HUES48 (cell line): ENCODE results near the gene SLC38A2.
A peak's percentile ranks its signal among the peaks of the same experiment; 100 is the strongest.

ENCODE experiments used
- H3K27ac ChIP-seq: one replicate; pipeline ENCODE4 v1.7.0; 2013; ENCODE audit warnings: low read depth, low read length, inconsistent platforms
- H3K27me3 ChIP-seq: 2 replicates; pipeline ENCODE4 v1.6.1; 2013; ENCODE audit warnings: mild to moderate bottlenecking, low read length; ENCODE audit not compliant: control insufficient read depth, insufficient read depth
- H3K36me3 ChIP-seq: 2 replicates; pipeline ENCODE4 v1.6.1; 2013; ENCODE audit warnings: low read length; ENCODE audit not compliant: control insufficient read depth, insufficient read depth
- H3K4me1 ChIP-seq: 2 replicates; pipeline ENCODE4 v1.6.1; 2013; ENCODE audit warnings: mild to moderate bottlenecking, low read length; ENCODE audit not compliant: control insufficient read depth, insufficient read depth
- H3K4me3 ChIP-seq: 2 replicates; pipeline ENCODE4 v1.5.1; 2013; ENCODE audit warnings: mild to moderate bottlenecking, low read depth, low read length
- H3K9ac ChIP-seq: 2 replicates; pipeline ENCODE4 v1.6.1; 2013; ENCODE audit warnings: mild to moderate bottlenecking, low read depth, low read length, moderate library complexity
- H3K9me3 ChIP-seq: 2 replicates; pipeline ENCODE4 v1.6.1; 2013; ENCODE audit warnings: low read length; ENCODE audit not compliant: control insufficient read depth, insufficient read depth

Gene SLC38A2

DNA sequence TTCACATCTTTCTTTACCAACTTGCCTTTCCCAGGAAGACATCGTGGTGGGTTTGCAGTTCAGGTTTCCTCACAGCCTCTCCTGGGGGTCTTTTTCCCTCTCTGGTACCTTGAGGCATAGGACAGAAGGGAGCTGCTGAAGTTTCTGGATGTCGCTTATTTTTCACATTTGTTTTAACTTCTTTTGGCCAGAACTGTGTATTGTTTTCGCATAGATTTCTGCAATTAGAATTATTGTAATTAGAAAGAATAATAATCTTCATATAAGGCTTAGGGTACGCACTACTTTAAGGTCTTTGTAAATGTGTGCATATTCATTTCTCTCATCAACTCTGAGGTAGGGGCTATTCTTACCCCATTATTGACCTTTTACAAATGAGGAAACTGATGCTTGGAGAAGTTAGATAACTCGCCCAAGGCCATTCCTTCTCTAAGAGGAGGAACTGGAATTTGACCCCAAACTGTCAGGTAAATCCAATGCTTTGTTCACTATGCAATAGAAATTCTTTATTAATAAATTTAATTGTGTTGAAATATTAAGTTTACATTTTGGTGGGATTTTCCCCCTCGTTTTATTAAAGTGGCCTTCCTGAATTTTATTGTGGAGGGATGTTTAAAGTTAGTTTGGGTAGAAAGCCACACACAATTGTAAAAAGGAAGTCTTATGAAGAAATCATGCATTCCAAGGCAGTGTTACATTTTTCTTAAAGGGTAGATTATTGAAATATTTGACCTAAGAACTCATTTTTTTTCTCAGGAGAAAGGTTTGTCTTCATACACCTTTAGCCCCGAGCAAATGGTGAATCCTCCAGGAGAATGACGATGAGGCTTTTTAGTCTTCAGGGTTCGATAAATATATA, 12.1 kb upstream of the SLC38A2 start:
- Histone ChIP-seq H3K4me1 (peaks cover 48% of the 10 kb centered on the region), H3K4me3 (peak overlapping the region; percentile 92)

DNA sequence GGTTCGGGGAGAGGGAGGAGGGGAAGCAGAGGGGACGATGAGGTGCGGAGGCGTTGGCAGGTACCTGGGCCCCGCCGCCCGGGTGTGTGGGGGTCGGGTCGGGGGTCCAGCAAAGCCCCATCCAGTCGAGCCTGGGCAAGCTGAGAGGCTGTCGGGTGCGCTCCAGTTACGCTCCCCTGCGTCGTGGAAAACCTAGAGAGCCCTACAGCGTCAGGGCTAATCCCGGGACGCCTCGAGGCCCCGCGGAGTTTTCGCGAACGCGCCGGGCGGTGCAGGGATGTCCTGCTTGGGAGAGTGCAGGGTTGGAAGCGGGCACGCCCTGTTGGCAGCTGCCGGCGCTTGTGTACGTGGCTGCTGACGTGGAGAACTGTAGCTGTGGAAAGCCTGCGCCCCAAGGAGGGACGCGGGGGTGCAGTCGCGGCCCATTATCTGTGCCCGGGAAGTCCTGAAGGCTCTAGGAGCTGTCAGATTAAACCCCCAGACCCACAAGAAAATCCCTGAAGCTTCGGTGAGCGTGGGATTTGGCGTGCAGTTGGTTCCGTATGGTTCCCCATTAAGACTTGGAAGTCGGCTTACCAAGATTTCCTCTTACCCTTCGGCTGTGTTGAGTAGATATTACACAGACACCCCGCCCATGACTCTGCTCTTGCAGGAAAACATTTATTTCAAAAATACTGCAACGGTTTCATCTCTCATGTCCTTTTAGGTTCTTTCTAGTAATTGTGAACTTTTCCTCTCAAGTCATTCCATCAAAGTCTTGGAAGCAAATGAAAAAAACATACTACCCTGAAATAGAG, 11.3 kb upstream of the SLC38A2 start:
- Histone ChIP-seq H3K4me1 (peaks cover 48% of the 10 kb centered on the region), H3K9ac (peak overlapping the region; percentile 86), H3K27me3 (no peaks in the 10 kb centered on the region), H3K4me3 (peak overlapping the region; percentile 92), H3K27ac (peak overlapping the region; percentile 99), H3K36me3 (peaks cover 5% of the 10 kb centered on the region; the same call in 1 of the 2 replicates), H3K9me3 (no peaks in the 10 kb centered on the region)

More for the DNA sequence above, 12.1 kb upstream of the SLC38A2 start:
- H3K9ac ChIP-seq: peak overlapping the region; percentile 86; the same call in 1 of the 2 replicates
- H3K27me3 ChIP-seq: no peaks in the 10 kb centered on the region
- H3K9me3 ChIP-seq: no peaks in the 10 kb centered on the region
- H3K36me3 ChIP-seq: peaks cover 12% of the 10 kb centered on the region
- H3K27ac ChIP-seq: peak overlapping the region; percentile 99

DNA sequence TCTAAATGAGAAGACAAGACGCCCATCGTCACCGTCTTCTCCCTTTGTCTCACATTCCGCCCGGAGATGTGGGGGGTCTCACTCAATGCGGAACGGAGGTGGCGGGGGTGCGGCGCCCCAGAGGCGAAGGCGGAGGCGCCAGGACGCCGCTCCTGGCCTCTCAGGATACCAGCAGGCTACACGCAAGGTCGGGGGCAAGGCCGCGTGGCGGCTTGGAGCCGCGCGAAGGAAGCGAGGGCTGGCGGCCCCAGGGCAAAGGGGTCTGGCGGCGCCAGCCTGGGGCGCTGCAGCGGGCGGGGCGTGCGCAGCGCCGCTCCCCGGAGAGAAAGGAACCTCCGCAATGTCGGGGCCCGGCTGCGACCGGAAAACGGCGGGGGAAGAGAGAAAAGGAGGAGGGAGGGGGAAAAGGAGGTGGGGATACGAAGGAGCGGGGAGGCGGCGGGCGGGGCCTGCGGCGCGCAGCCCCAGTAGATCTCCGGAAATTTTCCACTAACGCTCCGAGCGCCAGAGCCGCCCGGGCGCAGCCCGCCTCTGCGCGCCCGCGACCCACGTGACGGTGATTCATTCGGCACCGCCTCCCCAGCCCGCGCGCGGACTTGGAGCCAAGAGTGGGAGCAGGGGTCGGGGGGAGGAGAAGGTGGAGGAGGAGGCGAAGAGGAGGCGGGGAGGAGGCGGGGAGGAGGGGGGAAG, 10.5 kb upstream of the SLC38A2 start:
- H3K4me1 ChIP-seq: peaks cover 47% of the 10 kb centered on the region
- H3K4me3 ChIP-seq: peak overlapping the region; percentile 92

DNA sequence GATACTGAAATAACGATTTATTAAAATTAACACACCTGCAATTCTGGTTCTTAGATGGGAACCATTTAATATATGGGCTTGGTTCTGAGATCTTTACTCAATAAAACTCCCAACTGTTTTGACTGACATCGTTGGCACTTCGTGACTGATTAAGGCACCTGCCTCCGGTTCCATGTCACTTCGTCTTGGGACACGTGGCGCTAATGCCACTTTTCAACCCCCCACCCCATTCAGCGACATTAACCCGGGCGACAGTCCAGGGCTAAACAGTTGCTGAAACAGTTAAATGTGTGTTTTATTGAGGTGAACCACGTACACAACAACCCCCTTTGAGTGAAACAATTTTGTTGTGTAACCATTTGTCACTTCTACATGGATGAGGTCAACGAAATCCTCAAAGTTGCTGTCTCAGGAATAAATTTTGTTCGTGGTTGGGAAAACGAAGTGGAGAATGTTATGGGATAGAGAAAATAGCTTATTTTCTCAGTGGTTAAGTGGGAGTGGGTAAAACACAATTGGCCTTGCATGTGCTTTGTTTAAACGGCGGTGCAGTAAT, 9.9 kb upstream of the SLC38A2 start:
- H3K9ac ChIP-seq: peak overlapping the region; percentile 94
- H3K9me3 ChIP-seq: no peaks in the 10 kb centered on the region
- no peaks in the 10 kb centered on the region for H3K36me3 ChIP-seq
- peak overlapping the region; percentile 92 for H3K4me3 ChIP-seq
- H3K27ac ChIP-seq: peak overlapping the region; percentile 99
- peaks cover 45% of the 10 kb centered on the region for H3K4me1 ChIP-seq
- H3K27me3 ChIP-seq: no peaks in the 10 kb centered on the region

More for the DNA sequence above, 10.5 kb upstream of the SLC38A2 start:
- H3K27ac ChIP-seq: peak overlapping the region; percentile 99
- peak overlapping the region; percentile 94 for H3K9ac ChIP-seq
- no peaks in the 10 kb centered on the region for H3K36me3 ChIP-seq
- H3K9me3 ChIP-seq: no peaks in the 10 kb centered on the region
- no peaks in the 10 kb centered on the region for H3K27me3 ChIP-seq

DNA sequence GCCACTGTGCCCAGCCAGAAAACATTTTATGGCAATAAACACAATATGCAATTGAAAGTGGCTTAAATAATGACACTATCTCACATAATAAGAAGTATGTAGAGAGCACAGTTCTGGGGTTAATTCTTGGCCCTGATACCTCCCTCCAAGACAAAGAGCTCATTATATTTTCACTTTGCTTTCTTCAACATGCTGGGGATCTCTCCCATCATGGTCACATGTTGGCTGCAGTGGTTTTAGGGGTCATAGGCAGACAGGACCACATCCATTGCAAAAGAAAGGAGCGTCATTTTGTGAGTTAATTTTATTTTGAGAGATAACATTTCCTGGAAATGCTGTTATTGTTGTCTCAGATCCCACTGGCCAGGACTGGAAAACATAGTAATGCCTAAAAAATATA, 8.3 kb upstream of the SLC38A2 start:
- H3K27me3 ChIP-seq: no peaks in the 10 kb centered on the region
- H3K4me1 ChIP-seq: peaks cover 30% of the 10 kb centered on the region
- H3K4me3 ChIP-seq: no peak overlapping the region
- H3K36me3 ChIP-seq: no peaks in the 10 kb centered on the region
- H3K9me3 ChIP-seq: no peaks in the 10 kb centered on the region
- H3K27ac ChIP-seq: no peak overlapping the region
- H3K9ac ChIP-seq: no peak overlapping the region

DNA sequence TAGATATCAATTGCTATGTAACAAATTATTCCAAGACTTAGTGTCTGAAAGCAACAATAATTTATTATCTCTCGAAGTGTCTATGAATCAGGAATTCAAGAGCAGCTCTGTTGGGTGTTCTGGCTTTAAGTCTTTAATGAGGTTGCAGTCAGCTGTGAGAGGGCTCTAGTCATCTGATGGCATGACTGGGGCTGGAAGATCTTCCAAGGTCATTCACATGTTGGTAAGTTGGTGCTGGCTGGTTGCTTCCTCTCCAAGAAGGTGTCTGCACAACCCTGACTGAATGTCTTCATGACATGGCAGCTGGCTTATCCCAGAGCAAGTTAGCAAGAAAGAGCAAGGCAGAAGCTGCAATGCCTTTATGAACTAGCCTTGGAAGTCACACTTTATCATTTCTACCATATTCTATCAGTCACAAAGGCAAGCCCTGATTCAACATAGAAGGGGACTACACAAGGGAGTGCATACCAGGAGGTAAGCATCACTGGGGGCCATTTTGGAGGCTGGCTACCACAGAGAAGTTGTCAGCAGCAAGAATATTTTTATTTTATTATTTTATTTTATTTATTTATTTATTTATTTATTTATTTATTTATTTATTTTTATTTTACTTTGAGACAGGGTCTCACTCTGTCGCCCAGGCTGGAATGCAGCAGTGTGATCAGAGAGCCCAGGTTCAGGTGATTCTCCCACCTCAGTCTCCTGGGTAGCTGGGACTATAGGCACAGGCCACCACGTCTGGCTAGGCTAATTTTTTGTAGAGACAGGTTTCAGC, 7.6 kb upstream of the SLC38A2 start:
- no peaks in the 10 kb centered on the region for H3K36me3 ChIP-seq
- no peak overlapping the region for H3K27ac ChIP-seq
- H3K9me3 ChIP-seq: no peaks in the 10 kb centered on the region
- H3K4me1 ChIP-seq: peaks cover 23% of the 10 kb centered on the region
- no peak overlapping the region for H3K9ac ChIP-seq
- H3K27me3 ChIP-seq: no peaks in the 10 kb centered on the region
- H3K4me3 ChIP-seq: no peak overlapping the region

DNA sequence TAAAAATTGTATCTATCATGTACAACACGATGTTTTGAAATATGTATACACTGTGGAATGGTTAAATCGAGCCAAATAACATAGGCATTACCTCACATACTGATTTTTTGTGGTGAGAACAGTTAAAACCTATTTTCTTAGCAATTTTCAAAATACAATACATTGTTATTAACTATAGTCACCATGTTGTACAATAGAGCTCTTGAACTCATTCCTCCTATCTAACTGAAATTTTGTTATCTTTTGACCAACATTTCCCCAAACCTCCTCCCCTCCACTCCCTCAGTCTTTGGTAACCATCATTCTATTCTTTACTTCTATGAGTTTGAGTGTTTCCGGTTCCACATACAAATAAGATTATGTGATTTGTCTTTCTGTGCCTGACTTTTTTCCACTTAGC, 6.8 kb upstream of the SLC38A2 start:
- Histone ChIP-seq H3K4me1 (peaks cover 15% of the 10 kb centered on the region), H3K36me3 (no peaks in the 10 kb centered on the region), H3K27me3 (peaks cover 1% of the 10 kb centered on the region; the same call in 1 of the 2 replicates), H3K9ac (no peak overlapping the region), H3K9me3 (no peaks in the 10 kb centered on the region), H3K27ac (no peak overlapping the region), H3K4me3 (no peak overlapping the region)

DNA sequence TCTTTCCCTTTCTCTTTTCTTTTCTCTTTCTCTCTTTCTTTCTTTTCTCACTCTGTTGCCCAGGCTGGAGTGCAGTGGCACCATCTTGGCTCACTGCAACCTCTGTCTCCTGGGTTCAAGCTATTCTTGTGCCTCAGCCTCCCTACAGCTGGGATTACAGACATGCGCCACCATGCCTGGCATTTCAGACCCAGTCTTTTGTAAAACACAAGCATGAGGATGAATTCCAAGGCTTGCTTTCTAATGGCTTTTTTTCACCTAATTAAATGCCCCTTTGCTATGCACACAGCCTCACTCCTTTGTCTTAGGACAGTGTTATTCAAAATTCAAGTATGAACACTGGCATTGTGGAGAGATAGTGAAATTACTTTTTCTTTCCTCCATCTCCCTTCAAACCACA, 6.0 kb upstream of the SLC38A2 start:
- Histone ChIP-seq H3K9me3 (no peaks in the 10 kb centered on the region), H3K4me1 (peaks cover 22% of the 10 kb centered on the region), H3K4me3 (no peak overlapping the region), H3K36me3 (no peaks in the 10 kb centered on the region), H3K27me3 (peaks cover 9% of the 10 kb centered on the region; the same call in 1 of the 2 replicates), H3K27ac (no peak overlapping the region), H3K9ac (no peak overlapping the region)

DNA sequence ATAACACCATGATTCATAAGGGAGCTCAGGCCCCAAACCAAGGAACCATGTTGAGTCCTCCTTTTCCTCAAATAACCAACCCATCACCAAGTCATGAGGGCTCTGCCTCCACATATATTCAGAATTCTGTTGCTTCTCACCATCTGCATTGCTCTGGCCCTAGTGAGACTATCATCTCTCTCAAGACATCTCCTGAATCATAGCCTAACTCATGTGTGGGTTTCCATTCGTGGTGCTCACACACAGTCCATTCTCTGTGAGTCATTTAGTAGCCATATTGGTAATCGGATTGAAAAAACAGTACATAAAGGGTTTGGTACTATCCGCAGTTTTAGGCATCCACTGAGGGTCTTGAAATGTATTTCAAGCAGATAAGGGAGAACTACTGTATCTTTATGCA, 5.1 kb upstream of the SLC38A2 start:
- Histone ChIP-seq H3K4me1 (peaks cover 24% of the 10 kb centered on the region), H3K9ac (no peak overlapping the region), H3K27ac (no peak overlapping the region), H3K9me3 (no peaks in the 10 kb centered on the region), H3K4me3 (no peak overlapping the region), H3K27me3 (peaks cover 10% of the 10 kb centered on the region; the same call in 1 of the 2 replicates), H3K36me3 (no peaks in the 10 kb centered on the region)

DNA sequence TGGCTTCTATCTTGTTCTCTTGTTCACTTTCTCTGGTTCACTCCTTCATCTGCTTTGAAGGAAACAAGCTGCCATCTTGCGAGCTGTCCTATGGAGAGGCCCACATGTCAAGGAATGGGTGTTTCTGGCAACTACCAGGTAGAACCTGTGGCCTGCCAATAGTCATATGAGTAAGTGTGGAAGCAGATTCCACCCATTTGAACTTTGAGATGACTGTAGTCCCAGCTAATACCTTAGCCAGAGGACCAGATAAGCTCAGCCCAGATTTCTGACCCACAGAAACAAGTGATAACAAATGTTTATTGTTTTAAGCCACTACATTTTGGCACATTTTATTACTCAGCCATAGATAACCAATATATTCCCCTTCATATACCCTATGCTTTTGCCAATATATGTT, 4.0 kb upstream of the SLC38A2 start:
- Histone ChIP-seq H3K4me1 (peaks cover 18% of the 10 kb centered on the region), H3K27me3 (peaks cover 10% of the 10 kb centered on the region; the same call in 1 of the 2 replicates)

More for the DNA sequence above, 4.0 kb upstream of the SLC38A2 start:
- Histone ChIP-seq H3K9me3 (no peaks in the 10 kb centered on the region), H3K36me3 (no peaks in the 10 kb centered on the region), H3K9ac (no peak overlapping the region), H3K4me3 (no peak overlapping the region), H3K27ac (no peak overlapping the region)
